Spleen (tissue), 11 donors: Measurements from ENCODE around the gene PDE2A. TPM values are rescaled to one million over a fixed set of nuclear protein-coding genes. Genes with fewer than 3 reads are reported as not detected.

Experiments used
- DNase-seq: peaks from one replicate; pipeline ENCODE4 v3.0.0-alpha.2; 2020
- H3K27ac ChIP-seq, 8 donors: fragments of 200-600 bp; sonication (generic) in 7 of 8; 1 replicate in 4 of 8; 2 replicates in 4 of 8; pipeline versions ENCODE4 v1.5.0 to v1.8.0; 2016 to 2021; ENCODE audit warnings: inconsistent platforms in 4 of 8, mild to moderate bottlenecking in 4 of 8, moderate library complexity in 1 of 8
- H3K27me3 ChIP-seq, 7 donors: fragments of 200-600 bp; sonication (generic) in 6 of 7; replicated peaks in 1 of 7; 1 replicate in 4 of 7; 2 replicates in 3 of 7; pipeline versions ENCODE4 v1.5.0 to v1.8.0; 2016 to 2021; ENCODE audit warnings: inconsistent platforms in 3 of 7, mild to moderate bottlenecking in 1 of 7
- H3K36me3 ChIP-seq, 6 donors: fragments of 200-600 bp; sonication (generic) in 5 of 6; 1 replicate in 4 of 6; 2 replicates in 2 of 6; pipeline versions ENCODE4 v1.5.0 to v1.8.0; 2016 to 2021; ENCODE audit warnings: inconsistent platforms in 2 of 6
- H3K4me1 ChIP-seq, 6 donors: fragments of 200-600 bp; sonication (generic) in 5 of 6; 1 replicate in 3 of 6; 2 replicates in 3 of 6; pipeline versions ENCODE4 v1.5.0 to v1.8.0; 2016 to 2021; ENCODE audit warnings: inconsistent platforms in 3 of 6
- H3K4me3 ChIP-seq, 8 donors: fragments of 200-600 bp; sonication (generic) in 7 of 8; 1 replicate in 4 of 8; 2 replicates in 4 of 8; pipeline versions ENCODE4 v1.5.0 to v1.8.0; 2016 to 2021; ENCODE audit warnings: inconsistent platforms in 4 of 8, mild to moderate bottlenecking in 4 of 8, moderate library complexity in 2 of 8
- H3K9me3 ChIP-seq, 8 donors: fragments of 200-600 bp; sonication (generic) in 7 of 8; 1 replicate in 4 of 8; 2 replicates in 4 of 8; pipeline versions ENCODE4 v1.5.0 to v1.8.0; 2016 to 2021; ENCODE audit warnings: inconsistent platforms in 4 of 8
- POLR2A ChIP-seq, 3 donors: fragments of 450-650 bp; IDR thresholded peaks; one replicate each; pipeline ENCODE4 v1.5.1; 2017; ENCODE audit warnings: antibody characterized with exemption in 3 of 3, mild to moderate bottlenecking in 1 of 3
- POLR2AphosphoS5 ChIP-seq, 3 donors: sonication (generic); formaldehyde crosslinking; IDR thresholded peaks; one replicate each; pipeline ENCODE4 v1.5.1; 2017; ENCODE audit warnings: antibody characterized with exemption in 3 of 3
- WGBS, 5 donors: extraction: QIAGEN DNeasy Blood & Tissue Kit in 3 of 5; methylation state at CpG; one replicate each; pipeline versions ENCODE4 v1.1.5 to v1.1.7; 2013 to 2018; 5-methylcytosine and 5-hydroxymethylcytosine counted together
- intact Hi-C: fragments of 100-400 bp; cut with DNase I; formaldehyde crosslinking; loops from one replicate; pipeline ENCODE4 v1.15.0; 2023; ENCODE audit warnings: low total_unique reads
- polyA plus RNA-seq, 3 donors: library from polyadenylated mRNA; stranded (reverse); fragments of 200-250 nt; gene quantifications; one replicate each; pipeline ENCODE4 v1.2.1, GENCODE V29; 2013
- total RNA-seq, 7 donors: library from RNA; depleted of rRNA in 3 of 7; stranded (reverse); fragments of >200 nt in 3 of 7; fragmentation: NEBNext Ultra II Directional in 4 of 7; extraction: Animal tissue kit (Norgen Biotek cat#: 25700) in 4 of 7; gene quantifications; one replicate each; pipeline versions ENCODE4 v1.1.0 to v1.2.1, GENCODE V29; 2016 to 2021
- TF ChIP-seq, protein P1 (sequence below), 11 experiments: fragments of 200-600 bp in 7 of 11; fragments of 450-650 bp in 4 of 11; sonication (generic) in 4 of 11; IDR thresholded peaks in 8 of 11; conservative IDR thresholded peaks in 3 of 11; 1 replicate in 7 of 11; 2 replicates in 4 of 11; pipeline versions ENCODE4 v1.4.0 to v1.8.0; 2016 to 2021; ENCODE audit warnings: antibody characterized with exemption in 11 of 11, inconsistent platforms in 4 of 11, mild to moderate bottlenecking in 1 of 11
- donor health status: healthy with polysubstance abuse.
- donor health status: DM: no; HTN: no; CAD: no; lungs with moderate emphysema.
- donor health status: DM: no; HTN: no; CAD: no.
- donor health status: Bipolar disorder and iron deficiency.
- donor health status: healthy.
- donor health status: DM: no; HTN: no; CAD: no.
- donor health status: DM: yes; HTN: yes; CAD: no.

PDE2A gene
- total and polyA plus RNA-seq, 10 donors: 58.2 to 584 (median 333) TPM

DNA sequence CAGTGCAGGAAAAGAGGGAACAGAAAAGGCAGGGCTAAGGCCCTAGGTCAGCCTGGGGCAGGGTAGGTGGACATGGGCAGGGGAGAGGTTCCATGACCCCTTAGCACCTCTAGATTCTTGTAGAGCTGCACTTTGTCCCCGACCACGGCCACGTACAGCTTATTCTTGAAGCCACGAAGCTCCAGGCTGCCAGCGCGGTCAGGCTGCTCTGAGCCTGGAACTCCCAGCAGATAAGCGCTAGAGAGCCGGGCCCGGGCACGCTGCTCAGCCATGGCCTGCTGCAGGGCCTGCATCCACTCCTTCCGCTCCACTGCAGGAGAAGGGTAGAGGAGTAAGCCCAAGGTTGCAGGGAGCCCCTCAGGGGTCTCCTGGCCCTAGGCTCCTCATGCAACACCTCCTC is 36.1 kb upstream of the PDE2A start:
- intact Hi-C loops: no loop called here
- Histone ChIP-seq H3K27me3 (no peaks in the 10 kb centered on the region), H3K4me3 (no peak overlapping the region), H3K27ac (no peak overlapping the region), H3K36me3 (peaks cover 0 to 100% (median 76%) of the 10 kb centered on the region in 6 donors), H3K9me3 (no peaks in the 10 kb centered on the region), H3K4me1 (peaks cover 0 to 72% (median 30%) of the 10 kb centered on the region in 6 donors)
- no peak for DNase-seq
- TF ChIP-seq POLR2A (IDR thresholded peaks at IDR 0.05): no peak
- TF ChIP-seq POLR2AphosphoS5 (IDR thresholded peaks at IDR 0.05): no peak
- TF ChIP-seq, protein P1, sequence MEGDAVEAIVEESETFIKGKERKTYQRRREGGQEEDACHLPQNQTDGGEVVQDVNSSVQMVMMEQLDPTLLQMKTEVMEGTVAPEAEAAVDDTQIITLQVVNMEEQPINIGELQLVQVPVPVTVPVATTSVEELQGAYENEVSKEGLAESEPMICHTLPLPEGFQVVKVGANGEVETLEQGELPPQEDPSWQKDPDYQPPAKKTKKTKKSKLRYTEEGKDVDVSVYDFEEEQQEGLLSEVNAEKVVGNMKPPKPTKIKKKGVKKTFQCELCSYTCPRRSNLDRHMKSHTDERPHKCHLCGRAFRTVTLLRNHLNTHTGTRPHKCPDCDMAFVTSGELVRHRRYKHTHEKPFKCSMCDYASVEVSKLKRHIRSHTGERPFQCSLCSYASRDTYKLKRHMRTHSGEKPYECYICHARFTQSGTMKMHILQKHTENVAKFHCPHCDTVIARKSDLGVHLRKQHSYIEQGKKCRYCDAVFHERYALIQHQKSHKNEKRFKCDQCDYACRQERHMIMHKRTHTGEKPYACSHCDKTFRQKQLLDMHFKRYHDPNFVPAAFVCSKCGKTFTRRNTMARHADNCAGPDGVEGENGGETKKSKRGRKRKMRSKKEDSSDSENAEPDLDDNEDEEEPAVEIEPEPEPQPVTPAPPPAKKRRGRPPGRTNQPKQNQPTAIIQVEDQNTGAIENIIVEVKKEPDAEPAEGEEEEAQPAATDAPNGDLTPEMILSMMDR (IDR thresholded peaks at IDR 0.05 in 8 of 11, conservative IDR thresholded peaks at IDR 0.05 in 3 of 11): no peak
- WGBS, 5 donors: 93 to 99% (median 98%) methylated on average over 7 to 11 of the region's 11 CpGs

DNA sequence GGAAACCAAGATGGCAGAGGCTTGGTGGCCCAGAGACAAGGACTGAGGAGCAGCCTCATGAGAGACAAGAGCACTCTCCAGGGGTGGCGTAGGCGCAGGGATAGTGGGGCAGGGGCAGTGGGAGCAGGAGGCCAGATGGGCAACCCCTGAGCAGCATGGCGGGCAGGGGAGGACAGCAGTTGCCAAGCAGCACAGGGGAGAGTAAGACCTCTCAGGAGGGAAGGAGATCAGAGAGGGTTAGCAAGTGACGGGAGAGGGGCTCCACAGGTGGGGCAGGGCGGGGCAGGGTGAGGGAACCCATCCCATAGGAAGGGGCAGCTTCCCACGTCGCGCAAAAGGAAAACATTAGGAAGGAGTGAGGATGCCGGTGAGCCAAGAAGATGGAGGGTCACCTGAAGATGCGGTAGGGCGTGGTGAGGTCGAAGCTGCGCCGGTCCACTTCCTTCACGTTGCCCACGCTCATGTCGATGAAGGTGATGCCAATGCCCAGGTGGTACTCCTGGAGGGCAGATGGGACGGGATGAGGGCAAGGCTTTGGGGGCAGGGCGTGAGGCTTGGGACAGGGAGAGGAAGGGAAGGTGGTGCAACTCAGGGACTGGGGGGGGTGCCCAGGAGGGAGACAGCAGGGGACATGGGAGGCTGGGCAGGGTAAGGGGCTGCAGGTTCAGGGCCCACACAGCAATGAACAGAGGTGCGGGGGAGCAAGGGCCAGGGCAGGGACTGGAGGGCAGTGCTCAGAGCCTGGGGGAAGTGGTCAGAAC is 35.4 kb upstream of the PDE2A start:
- 94 to 98% (median 96%) methylated on average over 20 of the region's 20 CpGs for WGBS, 5 donors
- Histone ChIP-seq H3K36me3 (peaks cover 0 to 100% (median 82%) of the 10 kb centered on the region in 6 donors), H3K9me3 (no peaks in the 10 kb centered on the region), H3K4me3 (no peak overlapping the region), H3K27me3 (no peaks in the 10 kb centered on the region), H3K27ac (peak overlapping the region in 1 of 8 donors; percentile 4), H3K4me1 (peaks cover 0 to 68% (median 25%) of the 10 kb centered on the region in 6 donors)
- TF ChIP-seq POLR2AphosphoS5 (IDR thresholded peaks at IDR 0.05): peak in 2 of 3 donors; percentile 29 to 44
- no peak for TF ChIP-seq POLR2A (IDR thresholded peaks at IDR 0.05)
- intact Hi-C loops: no loop called here
- no peak for DNase-seq

DNA sequence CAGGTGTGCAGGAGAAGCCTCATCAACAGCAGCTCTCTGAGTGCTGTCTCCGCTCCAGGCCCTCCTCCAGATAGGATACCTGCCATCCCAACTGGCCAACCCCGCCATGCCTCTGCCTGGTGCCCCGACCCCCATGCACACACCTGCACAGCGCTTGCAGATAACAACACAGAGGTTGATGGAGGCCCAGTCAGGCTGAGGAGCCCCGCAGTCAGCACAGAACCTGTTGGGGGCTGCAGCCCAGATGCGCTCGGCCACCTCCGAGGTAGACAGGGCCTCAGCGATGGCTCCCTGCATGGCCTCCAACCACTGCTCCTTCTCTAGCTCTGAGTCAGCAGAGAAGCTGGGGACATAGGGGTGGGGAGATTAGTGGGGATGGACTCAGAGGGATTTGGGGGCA is 32.8 kb upstream of the PDE2A start:
- Histone ChIP-seq H3K4me3 (no peak overlapping the region), H3K4me1 (peaks cover 0 to 65% (median 12%) of the 10 kb centered on the region in 6 donors), H3K27ac (peak overlapping the region in 1 of 8 donors; percentile 8), H3K9me3 (no peaks in the 10 kb centered on the region), H3K27me3 (no peaks in the 10 kb centered on the region), H3K36me3 (peaks cover 0 to 100% (median 95%) of the 10 kb centered on the region in 6 donors)
- TF ChIP-seq POLR2AphosphoS5 (IDR thresholded peaks at IDR 0.05) (peak in 1 of 3 donors; percentile 52), POLR2A (IDR thresholded peaks at IDR 0.05) (no peak)
- TF ChIP-seq, protein P1 (IDR thresholded peaks at IDR 0.05 in 8 of 11, conservative IDR thresholded peaks at IDR 0.05 in 3 of 11): no peak
- 95 to 99% (median 97%) methylated on average over 8 to 9 of the region's 9 CpGs for WGBS, 5 donors
- intact Hi-C loops: no loop called here
- DNase-seq: no peak

DNA sequence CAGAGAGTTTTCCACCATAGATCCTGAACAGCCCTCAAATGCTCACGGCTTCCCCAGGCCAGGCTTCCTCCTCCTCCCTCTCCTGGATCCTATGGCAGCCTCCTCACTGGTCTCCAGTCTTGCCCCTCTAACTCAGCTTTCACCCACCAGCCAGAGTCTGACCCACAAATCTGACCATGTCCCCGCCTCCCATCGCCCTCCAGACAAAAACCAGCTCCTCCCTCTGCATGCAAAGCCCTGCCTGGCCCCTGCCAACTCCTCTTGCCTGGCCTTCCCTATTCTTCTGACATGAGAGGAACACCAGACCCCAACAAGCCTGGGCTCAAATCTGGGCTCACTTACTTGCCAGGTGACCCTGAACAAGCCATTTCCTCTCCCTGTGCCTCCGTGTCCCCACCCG is 32.4 kb upstream of the PDE2A start:
- peaks cover 0 to 100% (median 98%) of the 10 kb centered on the region in 6 donors for H3K36me3 ChIP-seq
- 82 to 89% (median 85%) methylated on average over 5 of the region's 5 CpGs for WGBS, 5 donors

More for the DNA sequence above, 32.4 kb upstream of the PDE2A start:
- DNase-seq: no peak
- Histone ChIP-seq H3K27me3 (no peaks in the 10 kb centered on the region), H3K27ac (peak overlapping the region in 3 of 8 donors; percentile 0 to 11 (median 8)), H3K4me3 (no peak overlapping the region), H3K4me1 (peaks cover 0 to 65% (median 9%) of the 10 kb centered on the region in 6 donors), H3K9me3 (no peaks in the 10 kb centered on the region)
- TF ChIP-seq POLR2A (IDR thresholded peaks at IDR 0.05) (no peak), POLR2AphosphoS5 (IDR thresholded peaks at IDR 0.05) (no peak)
- TF ChIP-seq, protein P1 (IDR thresholded peaks at IDR 0.05 in 8 of 11, conservative IDR thresholded peaks at IDR 0.05 in 3 of 11): no peak
- intact Hi-C loops: no loop called here
